Transverse colon (tissue), 3 donors: ENCODE measurements around the gene UBL4A.

Experiments
- POLR2A ChIP-seq: fragments of 450-650 bp; IDR thresholded peaks from one replicate; pipeline ENCODE4 v1.6.1; 2016; ENCODE audit warnings: antibody characterized with exemption, mild to moderate bottlenecking, moderate library complexity
- TF ChIP-seq, protein P1 (sequence below), 5 experiments: fragments of 200-600 bp in 3 of 5; fragments of 450-650 bp in 2 of 5; sonication (generic) in 3 of 5; IDR thresholded peaks; 1 replicate in 2 of 5; 2 replicates in 3 of 5; pipeline ENCODE4 v1.5.1; 2016 to 2017; ENCODE audit warnings: antibody characterized with exemption in 5 of 5, inconsistent platforms in 3 of 5, mild to moderate bottlenecking in 2 of 5, moderate library complexity in 1 of 5

- no peak for TF ChIP-seq POLR2A
- TF ChIP-seq, protein P1, sequence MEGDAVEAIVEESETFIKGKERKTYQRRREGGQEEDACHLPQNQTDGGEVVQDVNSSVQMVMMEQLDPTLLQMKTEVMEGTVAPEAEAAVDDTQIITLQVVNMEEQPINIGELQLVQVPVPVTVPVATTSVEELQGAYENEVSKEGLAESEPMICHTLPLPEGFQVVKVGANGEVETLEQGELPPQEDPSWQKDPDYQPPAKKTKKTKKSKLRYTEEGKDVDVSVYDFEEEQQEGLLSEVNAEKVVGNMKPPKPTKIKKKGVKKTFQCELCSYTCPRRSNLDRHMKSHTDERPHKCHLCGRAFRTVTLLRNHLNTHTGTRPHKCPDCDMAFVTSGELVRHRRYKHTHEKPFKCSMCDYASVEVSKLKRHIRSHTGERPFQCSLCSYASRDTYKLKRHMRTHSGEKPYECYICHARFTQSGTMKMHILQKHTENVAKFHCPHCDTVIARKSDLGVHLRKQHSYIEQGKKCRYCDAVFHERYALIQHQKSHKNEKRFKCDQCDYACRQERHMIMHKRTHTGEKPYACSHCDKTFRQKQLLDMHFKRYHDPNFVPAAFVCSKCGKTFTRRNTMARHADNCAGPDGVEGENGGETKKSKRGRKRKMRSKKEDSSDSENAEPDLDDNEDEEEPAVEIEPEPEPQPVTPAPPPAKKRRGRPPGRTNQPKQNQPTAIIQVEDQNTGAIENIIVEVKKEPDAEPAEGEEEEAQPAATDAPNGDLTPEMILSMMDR (IDR thresholded peaks at IDR 0.05), result no peak
Measured at GRCh38 chrX:154445776-154446175, 40.6 kb downstream of the UBL4A start.
